Measurements from ENCODE around the gene DEAF1. TPM values are rescaled to one million over a fixed set of nuclear protein-coding genes. Genes with fewer than 3 reads are reported as not detected.

Gene DEAF1
- polyA plus RNA-seq, 3 donors = 30.6 to 52.9 (median 43.5) TPM

DNA sequence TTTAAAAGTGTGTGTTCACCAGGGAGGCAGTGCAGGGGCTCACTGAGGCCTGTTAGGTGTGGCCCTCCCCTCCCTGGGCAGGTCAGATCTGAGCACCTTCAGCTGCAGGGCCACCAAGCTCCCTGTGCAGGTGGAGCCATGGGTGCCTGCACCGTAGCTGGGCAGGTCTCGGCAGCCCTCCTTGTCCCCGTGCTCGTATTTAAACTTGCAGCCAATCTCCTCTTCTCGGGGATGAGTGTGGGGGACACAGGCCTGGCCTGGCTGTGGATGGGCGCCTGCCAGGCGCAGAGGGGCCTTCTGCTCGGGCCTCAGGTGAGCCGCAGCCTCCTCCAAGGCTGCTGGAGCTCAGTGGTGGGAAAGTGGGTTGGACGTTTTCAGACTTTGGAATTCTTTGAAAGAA is 99.6 kb downstream of the DEAF1 start:
- DNase-seq (ENCODE audit: low read depth in 3 of 3, low spot score in 2 of 3) = no peak

Other genes starting within 250 kb of the DEAF1 start
- 10 to 100 TPM; 27.0 to 30.6 (median 27.1) TPM for gene PTDSS2, start 244.9 kb downstream of the DEAF1 start, polyA plus RNA-seq (ENCODE audit: insufficient read length in 3 of 3)
- 10 to 100 TPM; 62.4 to 80.0 (median 71.8) TPM for gene RNH1, start 188.0 kb downstream of the DEAF1 start, polyA plus RNA-seq (ENCODE audit: insufficient read length in 3 of 3)
- 10 to 100 TPM; 36.8 to 44.5 (median 39.2) TPM for gene HRAS, start 159.6 kb downstream of the DEAF1 start, polyA plus RNA-seq (ENCODE audit: insufficient read length in 3 of 3)
- gene LRRC56, start 157.7 kb downstream of the DEAF1 start, polyA plus RNA-seq (ENCODE audit: insufficient read length in 3 of 3) = 1 to 10 TPM; 2.7 to 3.2 (median 3.0) TPM
- 1 to 10 TPM; 2.6 to 2.7 (median 2.6) TPM for gene LMNTD2, start 134.5 kb downstream of the DEAF1 start, polyA plus RNA-seq (ENCODE audit: insufficient read length in 3 of 3)
- 10 to 100 TPM; 33.3 to 42.0 (median 37.5) TPM for gene RASSF7, start 134.3 kb downstream of the DEAF1 start, polyA plus RNA-seq (ENCODE audit: insufficient read length in 3 of 3)
- 10 to 100 TPM; 17.9 to 20.7 (median 18.4) TPM for gene PHRF1, start 118.8 kb downstream of the DEAF1 start, polyA plus RNA-seq (ENCODE audit: insufficient read length in 3 of 3)
- 1 to 10 TPM; 5.9 to 8.0 (median 7.3) TPM for gene IRF7, start 79.3 kb downstream of the DEAF1 start, polyA plus RNA-seq (ENCODE audit: insufficient read length in 3 of 3)
- 10 to 100 TPM; 31.0 to 42.2 (median 41.3) TPM for gene CDHR5, start 70.3 kb downstream of the DEAF1 start, polyA plus RNA-seq (ENCODE audit: insufficient read length in 3 of 3)
- 1 to 10 TPM in 2 of 3 donors, under 1 TPM in 1; 0.76 to 1.6 (median 1.5) TPM for gene SCT, start 68.0 kb downstream of the DEAF1 start, polyA plus RNA-seq (ENCODE audit: insufficient read length in 3 of 3)
- gene DRD4, start 58.0 kb downstream of the DEAF1 start, polyA plus RNA-seq (ENCODE audit: insufficient read length in 3 of 3) = 1 to 10 TPM; 1.4 to 2.4 (median 1.6) TPM
- gene TMEM80, start 594 bp upstream of the DEAF1 start, polyA plus RNA-seq (ENCODE audit: insufficient read length in 3 of 3) = 10 to 100 TPM; 31.0 to 38.4 (median 33.2) TPM
- 100 to 1,000 TPM in 1 of 3 donors, 10 to 100 TPM in 2; 89.8 to 112 (median 91.2) TPM for gene EPS8L2, start 11.0 kb upstream of the DEAF1 start, polyA plus RNA-seq (ENCODE audit: insufficient read length in 3 of 3)
- gene TALDO1, start 52.2 kb upstream of the DEAF1 start, polyA plus RNA-seq (ENCODE audit: insufficient read length in 3 of 3) = 100 to 1,000 TPM; 109 to 129 (median 120) TPM
- gene GATD1, start 82.3 kb upstream of the DEAF1 start, polyA plus RNA-seq (ENCODE audit: insufficient read length in 3 of 3) = 10 to 100 TPM; 47.3 to 62.5 (median 53.8) TPM
- gene CEND1, start 94.9 kb upstream of the DEAF1 start, polyA plus RNA-seq (ENCODE audit: insufficient read length in 3 of 3) = under 1 TPM; 0.24 to 0.29 (median 0.27) TPM
- gene SLC25A22, start 103.1 kb upstream of the DEAF1 start, polyA plus RNA-seq (ENCODE audit: insufficient read length in 3 of 3) = 10 to 100 TPM; 10.8 to 11.5 (median 10.9) TPM
- gene PIDD1, start 110.0 kb upstream of the DEAF1 start, polyA plus RNA-seq (ENCODE audit: insufficient read length in 3 of 3) = 1 to 10 TPM; 5.4 to 6.9 (median 5.6) TPM
- gene RPLP2, start 114.7 kb upstream of the DEAF1 start, polyA plus RNA-seq (ENCODE audit: insufficient read length in 3 of 3) = 100 to 1,000 TPM; 827 to 976 (median 885) TPM
- 10 to 100 TPM; 32.7 to 45.4 (median 38.1) TPM for gene PNPLA2, start 123.7 kb upstream of the DEAF1 start, polyA plus RNA-seq (ENCODE audit: insufficient read length in 3 of 3)
- gene CRACR2B, start 132.7 kb upstream of the DEAF1 start, polyA plus RNA-seq (ENCODE audit: insufficient read length in 3 of 3) = 10 to 100 TPM in 1 of 3 donors, 1 to 10 TPM in 2; 9.1 to 12.0 (median 9.7) TPM
- gene CD151, start 137.7 kb upstream of the DEAF1 start, polyA plus RNA-seq (ENCODE audit: insufficient read length in 3 of 3) = 100 to 1,000 TPM; 184 to 238 (median 188) TPM
- 100 to 1,000 TPM in 1 of 3 donors, 10 to 100 TPM in 2; 76.3 to 103 (median 86.9) TPM for gene POLR2L, start 147.3 kb upstream of the DEAF1 start, polyA plus RNA-seq (ENCODE audit: insufficient read length in 3 of 3)
- 10 to 100 TPM; 55.0 to 71.2 (median 64.1) TPM for gene TSPAN4, start 147.6 kb upstream of the DEAF1 start, polyA plus RNA-seq (ENCODE audit: insufficient read length in 3 of 3)
- 100 to 1,000 TPM; 103 to 117 (median 110) TPM for gene CHID1, start 215.6 kb upstream of the DEAF1 start, polyA plus RNA-seq (ENCODE audit: insufficient read length in 3 of 3)
- 10 to 100 TPM; 96.8 to 99.9 (median 98.5) TPM for gene AP2A2, start 230.6 kb upstream of the DEAF1 start, polyA plus RNA-seq (ENCODE audit: insufficient read length in 3 of 3)

Data from right renal cortex interstitium (tissue), 3 donors.